Sigmoid colon (tissue), 7 donors: ENCODE measurements around the gene WDR93. TPM values are rescaled to one million over a fixed set of nuclear protein-coding genes. Genes with fewer than 3 reads are reported as not detected.

Experiments
- DNase-seq: peaks from one replicate; pipeline ENCODE4 v3.0.0-alpha.2; 2019
- H3K27ac ChIP-seq, 4 donors: fragments of 200-600 bp; sonication (generic); one replicate each; pipeline ENCODE4 v1.5.1; 2016 to 2019; ENCODE audit warnings: mild to moderate bottlenecking in 1 of 4
- H3K27me3 ChIP-seq, 3 donors: fragments of 200-600 bp; sonication (generic); one replicate each; pipeline ENCODE4 v1.5.1; 2019; ENCODE audit warnings: mild to moderate bottlenecking in 1 of 3
- H3K36me3 ChIP-seq, 4 donors: fragments of 200-600 bp; sonication (generic); one replicate each; pipeline ENCODE4 v1.5.1; 2016 to 2019
- H3K4me1 ChIP-seq, 4 donors: fragments of 200-600 bp; sonication (generic); one replicate each; pipeline ENCODE4 v1.5.1; 2017 to 2019
- H3K4me3 ChIP-seq, 4 donors: fragments of 200-600 bp; sonication (generic); one replicate each; pipeline ENCODE4 v1.5.1; 2017 to 2019; ENCODE audit warnings: mild to moderate bottlenecking in 2 of 4, moderate library complexity in 1 of 4
- H3K9me3 ChIP-seq, 4 donors: fragments of 200-600 bp in 3 of 4; sonication (generic) in 3 of 4; one replicate each; pipeline versions ENCODE4 v1.5.1 to v1.6.1; 2013 to 2019
- EP300 ChIP-seq, 4 donors: sonication (generic); formaldehyde crosslinking; IDR thresholded peaks; one replicate each; pipeline ENCODE4 v1.6.1; 2017; ENCODE audit warnings: antibody characterized with exemption in 4 of 4
- POLR2A ChIP-seq, 2 donors: fragments of 450-650 bp; IDR thresholded peaks; one replicate each; pipeline ENCODE4 v1.6.1; 2016; ENCODE audit warnings: antibody characterized with exemption in 2 of 2, mild to moderate bottlenecking in 2 of 2, moderate library complexity in 2 of 2
- POLR2AphosphoS5 ChIP-seq, 4 donors: sonication (generic); formaldehyde crosslinking; IDR thresholded peaks; one replicate each; pipeline ENCODE4 v1.6.1; 2017; ENCODE audit warnings: antibody characterized with exemption in 4 of 4
- WGBS, 2 donors: extraction: QIAGEN DNeasy Blood & Tissue Kit; methylation state at CpG; one replicate each; pipeline ENCODE4 v1.1.7; 2013; 5-methylcytosine and 5-hydroxymethylcytosine counted together
- intact Hi-C: fragments of 100-400 bp; cut with DNase I; formaldehyde crosslinking; loops from one replicate; pipeline ENCODE4 v1.15.1; 2023
- polyA plus RNA-seq, 3 donors: library from polyadenylated mRNA; stranded (reverse); fragments of 200-250 nt; gene quantifications; one replicate each; pipeline ENCODE4 v1.2.3, GENCODE V29; 2013
- total RNA-seq, 4 donors: library from RNA; depleted of rRNA; stranded (reverse); fragments of >200 nt; gene quantifications; one replicate each; pipeline ENCODE4 v1.1.0, GENCODE V29; 2016
- TF ChIP-seq, protein P1 (sequence below), 4 experiments: fragments of 450-650 bp in 3 of 4; fragments of 200-600 bp in 1 of 4; IDR thresholded peaks; one replicate each; pipeline ENCODE4 v1.5.1; 2016 to 2019; ENCODE audit warnings: antibody characterized with exemption in 4 of 4, mild to moderate bottlenecking in 3 of 4, moderate library complexity in 2 of 4
- donor health status: healthy with polysubstance abuse.
- donor health status: Bipolar disorder and iron deficiency.
- donor health status: healthy.

The WDR93 gene
- total and polyA plus RNA-seq, 7 donors, result 0.04 to 1.1 TPM; not detected in 5

DNA sequence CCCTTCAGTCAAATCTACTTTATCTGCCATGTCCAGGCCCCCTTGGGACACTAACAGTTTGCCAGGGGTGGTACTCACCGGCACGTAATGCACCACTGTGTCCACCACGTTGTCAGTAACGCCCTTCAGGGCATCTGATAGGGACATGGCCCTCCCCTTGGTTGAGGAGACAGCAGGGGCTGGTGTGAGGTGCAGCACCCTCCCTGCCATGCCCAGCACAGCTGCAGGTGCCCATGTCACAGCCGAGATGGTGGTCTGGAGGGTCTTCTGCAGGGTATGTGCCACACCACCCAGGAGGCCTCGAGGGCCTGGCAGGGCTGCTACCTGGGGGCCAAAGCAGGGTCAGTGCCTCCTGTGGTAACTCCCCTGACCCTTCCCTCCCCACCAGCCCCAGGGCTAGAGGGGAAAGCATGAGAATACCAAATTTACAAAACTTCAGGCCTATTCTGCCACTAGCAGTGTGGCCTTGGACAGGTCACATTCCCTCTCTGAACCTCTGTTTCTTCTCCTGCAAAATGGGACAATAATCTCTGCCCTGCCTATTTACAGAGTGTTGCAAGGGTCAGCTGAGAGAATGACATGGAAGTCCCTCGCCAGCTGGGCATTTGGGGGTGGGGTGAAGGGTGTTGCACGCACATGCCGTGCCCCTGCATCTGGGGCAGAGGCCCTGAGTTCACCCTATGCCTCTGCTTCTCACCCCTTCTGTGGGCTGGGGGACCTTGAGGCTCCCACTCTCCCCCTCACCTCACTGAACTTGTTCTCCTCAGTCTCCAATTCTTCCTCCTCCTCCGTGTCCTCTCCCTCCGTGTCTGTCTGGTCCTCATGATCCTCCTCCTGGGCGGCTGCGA is 23.5 kb upstream of the WDR93 start:
- H3K27ac ChIP-seq, result peak overlapping the region in 1 of 4 donors; percentile 81

DNA sequence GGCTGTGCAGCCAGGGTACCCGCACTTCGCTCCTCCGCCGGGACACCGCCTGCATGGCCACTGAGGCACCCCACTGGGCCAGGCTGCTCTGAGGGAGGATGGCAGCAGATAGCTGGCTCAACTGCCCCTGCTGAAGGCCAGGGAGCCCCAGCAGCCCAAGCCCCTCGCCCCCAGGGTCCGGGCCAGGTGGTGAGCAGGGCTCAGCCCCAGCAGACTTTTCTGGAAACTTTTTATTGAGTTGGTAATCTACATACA is 23.0 kb upstream of the WDR93 start:
- intact Hi-C loops, result no loop called here
- TF ChIP-seq, protein P1, sequence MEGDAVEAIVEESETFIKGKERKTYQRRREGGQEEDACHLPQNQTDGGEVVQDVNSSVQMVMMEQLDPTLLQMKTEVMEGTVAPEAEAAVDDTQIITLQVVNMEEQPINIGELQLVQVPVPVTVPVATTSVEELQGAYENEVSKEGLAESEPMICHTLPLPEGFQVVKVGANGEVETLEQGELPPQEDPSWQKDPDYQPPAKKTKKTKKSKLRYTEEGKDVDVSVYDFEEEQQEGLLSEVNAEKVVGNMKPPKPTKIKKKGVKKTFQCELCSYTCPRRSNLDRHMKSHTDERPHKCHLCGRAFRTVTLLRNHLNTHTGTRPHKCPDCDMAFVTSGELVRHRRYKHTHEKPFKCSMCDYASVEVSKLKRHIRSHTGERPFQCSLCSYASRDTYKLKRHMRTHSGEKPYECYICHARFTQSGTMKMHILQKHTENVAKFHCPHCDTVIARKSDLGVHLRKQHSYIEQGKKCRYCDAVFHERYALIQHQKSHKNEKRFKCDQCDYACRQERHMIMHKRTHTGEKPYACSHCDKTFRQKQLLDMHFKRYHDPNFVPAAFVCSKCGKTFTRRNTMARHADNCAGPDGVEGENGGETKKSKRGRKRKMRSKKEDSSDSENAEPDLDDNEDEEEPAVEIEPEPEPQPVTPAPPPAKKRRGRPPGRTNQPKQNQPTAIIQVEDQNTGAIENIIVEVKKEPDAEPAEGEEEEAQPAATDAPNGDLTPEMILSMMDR (IDR thresholded peaks at IDR 0.05), result no peak
- TF ChIP-seq POLR2A (IDR thresholded peaks at IDR 0.05) (no peak), EP300 (IDR thresholded peaks at IDR 0.05) (no peak), POLR2AphosphoS5 (IDR thresholded peaks at IDR 0.05) (no peak)
- H3K27me3 ChIP-seq, result no peaks in the 10 kb centered on the region

More for the DNA sequence above, 23.5 kb upstream of the WDR93 start:
- Histone ChIP-seq H3K27me3 (no peaks in the 10 kb centered on the region), H3K9me3 (no peaks in the 10 kb centered on the region), H3K4me1 (peaks cover 0 to 16% (median 6%) of the 10 kb centered on the region in 4 donors), H3K36me3 (no peaks in the 10 kb centered on the region), H3K4me3 (no peak overlapping the region)
- WGBS, 2 donors, result 79 to 86% methylated on average over 13 of the region's 13 CpGs
- peak; percentile 54 for DNase-seq
- TF ChIP-seq EP300 (IDR thresholded peaks at IDR 0.05) (no peak), POLR2AphosphoS5 (IDR thresholded peaks at IDR 0.05) (no peak), POLR2A (IDR thresholded peaks at IDR 0.05) (no peak)
- TF ChIP-seq, protein P1 (IDR thresholded peaks at IDR 0.05), result no peak
- intact Hi-C loops, result no loop called here

GRCh38 chr15:89668171-89668570 is 22.4 kb upstream of the WDR93 start:
- H3K27me3 ChIP-seq, result no peaks in the 10 kb centered on the region
- 96 to 98% methylated on average over 3 of the region's 3 CpGs for WGBS, 2 donors
- no peaks in the 10 kb centered on the region for H3K36me3 ChIP-seq
- H3K4me1 ChIP-seq, result peaks cover 0 to 23% (median 9%) of the 10 kb centered on the region in 4 donors
- no peak overlapping the region for H3K4me3 ChIP-seq
- intact Hi-C loops, result no loop called here
- H3K9me3 ChIP-seq, result no peaks in the 10 kb centered on the region
- TF ChIP-seq, protein P1 (IDR thresholded peaks at IDR 0.05), result no peak
- TF ChIP-seq POLR2AphosphoS5 (IDR thresholded peaks at IDR 0.05), result no peak
- TF ChIP-seq EP300 (IDR thresholded peaks at IDR 0.05), result no peak
- TF ChIP-seq POLR2A (IDR thresholded peaks at IDR 0.05), result no peak
- DNase-seq, result no peak
- H3K27ac ChIP-seq, result no peak overlapping the region

More for the DNA sequence above, 23.0 kb upstream of the WDR93 start:
- Histone ChIP-seq H3K4me1 (peaks cover 0 to 22% (median 9%) of the 10 kb centered on the region in 4 donors), H3K36me3 (no peaks in the 10 kb centered on the region), H3K4me3 (no peak overlapping the region), H3K27ac (no peak overlapping the region), H3K9me3 (no peaks in the 10 kb centered on the region)
- no peak for DNase-seq
- WGBS, 2 donors, result 91 to 96% methylated on average over 7 of the region's 7 CpGs

DNA sequence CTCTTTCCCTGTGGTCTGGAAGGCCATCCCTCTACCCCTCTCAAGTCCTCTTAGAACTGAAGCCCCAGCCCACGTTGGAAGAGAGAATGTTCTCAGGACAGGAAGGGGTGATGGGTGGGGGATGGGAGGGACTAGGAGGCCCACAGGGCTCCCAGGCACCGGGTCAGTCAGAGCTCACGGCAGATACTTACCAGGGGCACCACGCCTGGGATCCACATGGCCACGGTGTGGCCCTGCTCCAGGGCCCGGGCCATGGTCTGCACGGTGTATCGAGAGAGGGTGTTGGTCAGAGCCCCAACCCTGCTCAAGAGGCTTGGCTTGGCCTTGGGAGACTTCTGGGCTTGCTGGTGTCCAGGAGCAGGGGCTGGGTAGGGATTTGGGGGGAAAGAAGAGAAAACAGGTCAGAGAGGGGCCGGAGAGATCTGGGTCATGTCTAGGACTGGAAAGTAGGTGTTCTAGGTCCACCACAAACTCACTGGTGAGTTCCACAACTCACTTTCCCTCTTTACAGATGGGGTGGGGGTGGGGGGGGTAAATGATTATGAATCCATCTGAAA is 21.2 kb upstream of the WDR93 start:
- Histone ChIP-seq H3K27me3 (no peaks in the 10 kb centered on the region), H3K4me1 (peaks cover 0 to 23% (median 9%) of the 10 kb centered on the region in 4 donors), H3K4me3 (no peak overlapping the region), H3K36me3 (no peaks in the 10 kb centered on the region), H3K27ac (no peak overlapping the region), H3K9me3 (no peaks in the 10 kb centered on the region)
- 81 to 82% methylated on average over 9 of the region's 9 CpGs for WGBS, 2 donors
- no peak for DNase-seq
- intact Hi-C loops, result no loop called here
- TF ChIP-seq EP300 (IDR thresholded peaks at IDR 0.05), result no peak
- TF ChIP-seq POLR2AphosphoS5 (IDR thresholded peaks at IDR 0.05), result no peak
- TF ChIP-seq, protein P1 (IDR thresholded peaks at IDR 0.05), result no peak
- no peak for TF ChIP-seq POLR2A (IDR thresholded peaks at IDR 0.05)
